Neural cell (in vitro differentiated cells): Measurements from ENCODE around the gene RETSAT. TPM values are rescaled to one million over a fixed set of nuclear protein-coding genes. Genes with fewer than 3 reads are reported as not detected.
"Not testable (repeated sequence)": the region's sequence is repeated elsewhere in the genome, so short reads cannot be mapped to it uniquely, and the experiment has no call there.

Experiments used
- H2AFZ ChIP-seq: fragments of 200-600, 300-800 bp; sonication (generic), shearing (Covaris generic); 2 replicates; pipeline ENCODE4 v1.6.0; 2014; ENCODE audit warnings: low read depth, mild to moderate bottlenecking, antibody characterized with exemption, low read length, moderate library complexity
- H3F3A ChIP-seq: fragments of 200-600 bp; shearing (Covaris generic); 2 replicates; pipeline ENCODE4 v1.6.1; 2016; ENCODE audit warnings: mild to moderate bottlenecking, moderate library complexity, mixed read lengths, antibody characterized with exemption, low read length; ENCODE audit not compliant: insufficient read depth, poor library complexity, severe bottlenecking
- H3K27ac ChIP-seq: fragments of 200-600, 300-800 bp; sonication (generic), shearing (Covaris generic); 2 replicates; pipeline ENCODE4 v1.5.1; 2014; ENCODE audit warnings: mild to moderate bottlenecking, low read length, moderate library complexity
- H3K27me3 ChIP-seq: fragments of 300-800, 200-600 bp; sonication (generic), shearing (Covaris generic); 2 replicates; pipeline ENCODE4 v1.6.0; 2014; ENCODE audit warnings: mild to moderate bottlenecking, low read depth, low read length, moderate library complexity; ENCODE audit not compliant: insufficient read depth
- H3K36me3 ChIP-seq: fragments of 300-800, 200-600 bp; sonication (generic), shearing (Covaris generic); 2 replicates; pipeline ENCODE4 v1.5.1; 2014; ENCODE audit warnings: mild to moderate bottlenecking, antibody characterized with exemption, low read length, moderate library complexity; ENCODE audit not compliant: insufficient read depth
- H3K4me2 ChIP-seq: fragments of 300-800, 200-600 bp; sonication (generic), shearing (Covaris generic); 2 replicates; pipeline ENCODE4 v1.6.0; 2014; ENCODE audit warnings: mild to moderate bottlenecking, low read length
- H3K4me3 ChIP-seq: fragments of 300-800, 200-600 bp; sonication (generic), shearing (Covaris generic); 2 replicates; pipeline ENCODE4 v1.5.1; 2014; ENCODE audit warnings: mild to moderate bottlenecking, low read length, moderate library complexity
- H3K79me2 ChIP-seq: fragments of 200-600 bp; shearing (Covaris generic); replicated peaks from 2 replicates; pipeline ENCODE4 v1.6.0; 2014; ENCODE audit warnings: mild to moderate bottlenecking, low read length, moderate library complexity; ENCODE audit not compliant: insufficient read depth
- H3K9ac ChIP-seq: fragments of 300-800, 200-600 bp; sonication (generic), shearing (Covaris generic); 2 replicates; pipeline ENCODE4 v1.6.1; 2016; ENCODE audit warnings: mild to moderate bottlenecking, low read length, mixed read lengths
- H3K9me2 ChIP-seq: fragments of 200-600 bp; shearing (Covaris generic); 2 replicates; pipeline ENCODE4 v1.6.1; 2016; ENCODE audit warnings: mild to moderate bottlenecking, low read length, mixed read lengths; ENCODE audit not compliant: insufficient read depth
- H3K9me3 ChIP-seq: fragments of 200-600, 300-800 bp; sonication (generic), shearing (Covaris generic); 2 replicates; pipeline ENCODE4 v1.6.1; 2016; ENCODE audit warnings: mild to moderate bottlenecking, mixed run types, low read length, moderate library complexity, mixed read lengths
- H4K20me1 ChIP-seq: fragments of 200-600 bp; shearing (Covaris generic); 2 replicates; pipeline ENCODE4 v1.6.1; 2016; ENCODE audit warnings: mild to moderate bottlenecking, mixed run types; ENCODE audit not compliant: insufficient read depth
- EP300 ChIP-seq: fragments of 450-650 bp; conservative IDR thresholded peaks from 2 replicates; pipeline ENCODE4 v1.6.1; 2014; ENCODE audit warnings: antibody characterized with exemption, mild to moderate bottlenecking, moderate library complexity; ENCODE audit not compliant: poor library complexity, severe bottlenecking
- EZH2 ChIP-seq: fragments of 200-600, 300-800 bp; shearing (Covaris generic), sonication (generic); IDR thresholded peaks from 2 replicates; pipeline ENCODE4 v1.6.1; 2014; ENCODE audit warnings: antibody characterized with exemption, low read length, borderline replicate concordance, mild to moderate bottlenecking; ENCODE audit not compliant: insufficient read depth, poor library complexity, severe bottlenecking
- MXI1 ChIP-seq: fragments of 450-650 bp; conservative IDR thresholded peaks from 2 replicates; pipeline ENCODE4 v1.6.1; 2014; ENCODE audit warnings: antibody characterized with exemption, mild to moderate bottlenecking; ENCODE audit not compliant: poor library complexity, severe bottlenecking
- POLR2AphosphoS5 ChIP-seq: IDR thresholded peaks from 2 replicates; pipeline ENCODE4 v1.6.1; 2012
- RAD21 ChIP-seq: fragments of 450-650 bp; conservative IDR thresholded peaks from 2 replicates; pipeline ENCODE4 v1.6.1; 2014; ENCODE audit warnings: antibody characterized with exemption, mild to moderate bottlenecking, moderate library complexity
- SMC3 ChIP-seq: fragments of 450-650 bp; conservative IDR thresholded peaks from 2 replicates; pipeline ENCODE4 v1.6.1; 2014; ENCODE audit warnings: antibody characterized with exemption, mild to moderate bottlenecking, moderate library complexity; ENCODE audit not compliant: poor library complexity
- TAF1 ChIP-seq: IDR thresholded peaks from 2 replicates; pipeline ENCODE4 v1.6.1; 2012; ENCODE audit warnings: low read depth
- polyA plus RNA-seq: library from polyadenylated mRNA; depleted of rRNA; stranded (reverse); fragments of >200 nt; gene quantifications from 2 replicates; pipeline ENCODE4 v1.2.3, GENCODE V29; 2014
- TF ChIP-seq, protein P1 (sequence below): fragments of 450-650 bp; IDR thresholded peaks from 2 replicates; pipeline ENCODE4 v1.5.1; 2014; ENCODE audit warnings: antibody characterized with exemption, mild to moderate bottlenecking, moderate library complexity; ENCODE audit not compliant: poor library complexity, severe bottlenecking
- TF ChIP-seq, protein P2 (sequence below): IDR thresholded peaks from 2 replicates; pipeline ENCODE4 v1.6.1; 2012; ENCODE audit warnings: borderline replicate concordance

The RETSAT gene
- polyA plus RNA-seq, 1 donor from 2014 or later: 10.9 TPM

DNA sequence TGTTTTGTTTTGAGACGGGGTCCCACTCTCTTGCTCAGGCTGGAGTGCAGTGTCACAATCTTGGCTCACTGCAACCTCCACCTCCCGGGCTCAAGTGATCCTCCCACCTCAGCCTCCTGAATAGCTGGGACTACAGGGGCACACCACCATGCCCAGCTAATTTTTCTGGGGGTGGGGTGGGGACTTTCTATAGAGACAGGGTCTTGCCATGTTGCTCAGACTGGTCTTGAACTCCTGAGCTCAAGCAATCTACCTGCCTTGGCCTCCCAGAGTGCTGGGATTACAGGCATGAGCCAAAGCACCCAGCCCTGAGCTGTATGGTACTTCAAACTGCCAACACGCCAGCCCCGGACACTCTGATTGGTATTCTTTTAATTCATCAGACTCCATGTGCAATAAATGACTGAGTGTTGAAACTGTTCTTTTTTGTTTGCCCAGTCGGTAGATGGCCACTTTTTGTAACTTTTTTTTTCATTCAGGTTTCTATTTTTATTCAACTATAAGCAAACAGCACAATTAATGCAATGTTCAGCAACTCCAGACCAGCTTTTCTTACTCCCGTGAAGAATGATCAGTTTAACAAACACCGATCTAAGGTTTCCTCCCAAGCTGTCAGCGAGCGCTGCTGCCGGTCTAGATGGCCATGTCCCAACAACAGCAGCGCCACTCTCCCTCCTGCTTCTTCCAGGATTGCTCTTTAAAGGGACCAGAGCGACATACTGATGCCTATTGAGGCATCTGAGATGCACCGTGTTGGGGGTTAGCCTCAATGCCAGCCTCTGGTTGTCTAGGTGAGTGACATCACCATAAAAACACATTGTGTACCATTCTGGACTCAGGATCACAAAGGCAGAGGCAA, 14.1 kb downstream of the RETSAT start:
- Histone ChIP-seq H3F3A (no peaks in the 10 kb centered on the region), H3K4me3 (no peak overlapping the region), H3K4me2 (no peak overlapping the region)

DNA sequence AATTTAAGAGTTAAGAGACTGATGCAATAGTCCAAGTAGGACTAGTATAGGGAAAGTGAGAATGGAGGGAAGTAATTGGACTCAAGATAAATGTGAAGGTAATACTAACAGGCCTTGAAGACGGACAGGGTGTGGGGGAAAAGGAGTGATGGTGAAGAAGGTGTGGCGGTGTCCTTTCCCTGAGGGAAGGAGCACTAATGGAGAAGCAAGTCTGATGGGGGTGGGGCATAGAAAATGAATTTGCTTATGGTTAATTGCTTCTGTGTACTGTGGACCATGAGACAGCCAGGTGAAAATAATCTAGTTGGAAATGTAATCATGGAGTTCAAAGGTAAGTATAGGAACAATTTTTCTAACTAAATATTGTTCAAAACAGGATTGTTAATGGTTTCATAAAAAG, 19.4 kb downstream of the RETSAT start:
- no peaks in the 10 kb centered on the region for H3K9me3 ChIP-seq
- no peaks in the 10 kb centered on the region for H3F3A ChIP-seq
- H3K4me3 ChIP-seq: no peak overlapping the region
- H3K27me3 ChIP-seq: no peaks in the 10 kb centered on the region
- no peaks in the 10 kb centered on the region for H3K79me2 ChIP-seq
- no peak overlapping the region for H2AFZ ChIP-seq
- no peaks in the 10 kb centered on the region for H3K36me3 ChIP-seq
- H3K9me2 ChIP-seq: no peaks in the 10 kb centered on the region
- H3K4me2 ChIP-seq: no peak overlapping the region
- no peak overlapping the region for H3K9ac ChIP-seq
- TF ChIP-seq RAD21 (no peak), EZH2 (no peak), TAF1 (no peak), EP300 (no peak), POLR2AphosphoS5 (no peak), MXI1 (no peak), SMC3 (no peak)
- TF ChIP-seq, protein P1, sequence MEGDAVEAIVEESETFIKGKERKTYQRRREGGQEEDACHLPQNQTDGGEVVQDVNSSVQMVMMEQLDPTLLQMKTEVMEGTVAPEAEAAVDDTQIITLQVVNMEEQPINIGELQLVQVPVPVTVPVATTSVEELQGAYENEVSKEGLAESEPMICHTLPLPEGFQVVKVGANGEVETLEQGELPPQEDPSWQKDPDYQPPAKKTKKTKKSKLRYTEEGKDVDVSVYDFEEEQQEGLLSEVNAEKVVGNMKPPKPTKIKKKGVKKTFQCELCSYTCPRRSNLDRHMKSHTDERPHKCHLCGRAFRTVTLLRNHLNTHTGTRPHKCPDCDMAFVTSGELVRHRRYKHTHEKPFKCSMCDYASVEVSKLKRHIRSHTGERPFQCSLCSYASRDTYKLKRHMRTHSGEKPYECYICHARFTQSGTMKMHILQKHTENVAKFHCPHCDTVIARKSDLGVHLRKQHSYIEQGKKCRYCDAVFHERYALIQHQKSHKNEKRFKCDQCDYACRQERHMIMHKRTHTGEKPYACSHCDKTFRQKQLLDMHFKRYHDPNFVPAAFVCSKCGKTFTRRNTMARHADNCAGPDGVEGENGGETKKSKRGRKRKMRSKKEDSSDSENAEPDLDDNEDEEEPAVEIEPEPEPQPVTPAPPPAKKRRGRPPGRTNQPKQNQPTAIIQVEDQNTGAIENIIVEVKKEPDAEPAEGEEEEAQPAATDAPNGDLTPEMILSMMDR: no peak
- TF ChIP-seq, protein P2, sequence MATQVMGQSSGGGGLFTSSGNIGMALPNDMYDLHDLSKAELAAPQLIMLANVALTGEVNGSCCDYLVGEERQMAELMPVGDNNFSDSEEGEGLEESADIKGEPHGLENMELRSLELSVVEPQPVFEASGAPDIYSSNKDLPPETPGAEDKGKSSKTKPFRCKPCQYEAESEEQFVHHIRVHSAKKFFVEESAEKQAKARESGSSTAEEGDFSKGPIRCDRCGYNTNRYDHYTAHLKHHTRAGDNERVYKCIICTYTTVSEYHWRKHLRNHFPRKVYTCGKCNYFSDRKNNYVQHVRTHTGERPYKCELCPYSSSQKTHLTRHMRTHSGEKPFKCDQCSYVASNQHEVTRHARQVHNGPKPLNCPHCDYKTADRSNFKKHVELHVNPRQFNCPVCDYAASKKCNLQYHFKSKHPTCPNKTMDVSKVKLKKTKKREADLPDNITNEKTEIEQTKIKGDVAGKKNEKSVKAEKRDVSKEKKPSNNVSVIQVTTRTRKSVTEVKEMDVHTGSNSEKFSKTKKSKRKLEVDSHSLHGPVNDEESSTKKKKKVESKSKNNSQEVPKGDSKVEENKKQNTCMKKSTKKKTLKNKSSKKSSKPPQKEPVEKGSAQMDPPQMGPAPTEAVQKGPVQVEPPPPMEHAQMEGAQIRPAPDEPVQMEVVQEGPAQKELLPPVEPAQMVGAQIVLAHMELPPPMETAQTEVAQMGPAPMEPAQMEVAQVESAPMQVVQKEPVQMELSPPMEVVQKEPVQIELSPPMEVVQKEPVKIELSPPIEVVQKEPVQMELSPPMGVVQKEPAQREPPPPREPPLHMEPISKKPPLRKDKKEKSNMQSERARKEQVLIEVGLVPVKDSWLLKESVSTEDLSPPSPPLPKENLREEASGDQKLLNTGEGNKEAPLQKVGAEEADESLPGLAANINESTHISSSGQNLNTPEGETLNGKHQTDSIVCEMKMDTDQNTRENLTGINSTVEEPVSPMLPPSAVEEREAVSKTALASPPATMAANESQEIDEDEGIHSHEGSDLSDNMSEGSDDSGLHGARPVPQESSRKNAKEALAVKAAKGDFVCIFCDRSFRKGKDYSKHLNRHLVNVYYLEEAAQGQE: no peak
- H3K27ac ChIP-seq: no peak overlapping the region
- no peaks in the 10 kb centered on the region for H4K20me1 ChIP-seq

More for the DNA sequence above, 14.1 kb downstream of the RETSAT start:
- Histone ChIP-seq H4K20me1 (no peaks in the 10 kb centered on the region), H3K9ac (no peak overlapping the region), H2AFZ (no peak overlapping the region), H3K9me2 (no peaks in the 10 kb centered on the region), H3K79me2 (no peaks in the 10 kb centered on the region), H3K9me3 (no peaks in the 10 kb centered on the region), H3K27me3 (no peaks in the 10 kb centered on the region), H3K36me3 (no peaks in the 10 kb centered on the region), H3K27ac (no peak overlapping the region)
- TF ChIP-seq MXI1 (no peak), SMC3 (no peak), TAF1 (no peak), EP300 (no peak), POLR2AphosphoS5 (no peak), EZH2 (no peak), RAD21 (no peak)
- TF ChIP-seq, protein P2: no peak
- TF ChIP-seq, protein P1: no peak

DNA sequence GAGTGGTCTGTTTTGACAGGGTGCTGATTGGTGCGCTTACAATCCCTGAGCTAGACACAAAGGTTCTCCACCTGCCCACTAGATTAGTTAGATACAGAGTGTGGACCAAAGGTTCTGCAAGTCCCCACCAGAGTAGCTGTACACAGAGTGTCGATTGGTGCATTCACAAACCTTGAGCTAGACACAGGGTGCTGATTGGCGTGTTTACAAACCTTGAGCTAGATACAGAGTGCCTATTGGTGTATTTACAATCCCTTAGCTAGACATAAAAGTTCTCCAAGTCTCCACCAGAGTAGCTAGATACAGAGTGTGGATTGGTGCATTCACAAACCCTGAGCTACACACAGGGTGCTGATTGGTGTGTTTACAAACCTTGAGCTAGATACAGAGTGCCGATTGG, 20.5 kb downstream of the RETSAT start:
- H3F3A ChIP-seq, H3K27ac ChIP-seq, H3K4me3 ChIP-seq, H3K9me2 ChIP-seq, H3K79me2 ChIP-seq, H3K4me2 ChIP-seq, H2AFZ ChIP-seq, H3K9me3 ChIP-seq, H3K36me3 ChIP-seq, H4K20me1 ChIP-seq, H3K27me3 ChIP-seq, H3K9ac ChIP-seq: not testable (repeated sequence)
